Ishikawa (cell line): ENCODE data around the gene QSER1.

ENCODE experiments used
- EGR1 ChIP-seq: IDR thresholded peaks from 2 replicates; pipeline ENCODE4 v1.6.1; 2012
- EP300 ChIP-seq: IDR thresholded peaks from 2 replicates; pipeline ENCODE4 v1.6.1; 2012; ENCODE audit warnings: borderline replicate concordance
- NFIC ChIP-seq: IDR thresholded peaks from 2 replicates; pipeline ENCODE4 v1.6.1; 2012
- TCF12 ChIP-seq: IDR thresholded peaks from 2 replicates; pipeline ENCODE4 v1.6.1; 2012; ENCODE audit warnings: low read depth
- YY1 ChIP-seq: IDR thresholded peaks from 2 replicates; pipeline ENCODE4 v1.6.1; 2012; ENCODE audit warnings: low read depth
- TF ChIP-seq, protein P1 (sequence below): IDR thresholded peaks from 2 replicates; pipeline ENCODE4 v1.6.1; 2012

DNA sequence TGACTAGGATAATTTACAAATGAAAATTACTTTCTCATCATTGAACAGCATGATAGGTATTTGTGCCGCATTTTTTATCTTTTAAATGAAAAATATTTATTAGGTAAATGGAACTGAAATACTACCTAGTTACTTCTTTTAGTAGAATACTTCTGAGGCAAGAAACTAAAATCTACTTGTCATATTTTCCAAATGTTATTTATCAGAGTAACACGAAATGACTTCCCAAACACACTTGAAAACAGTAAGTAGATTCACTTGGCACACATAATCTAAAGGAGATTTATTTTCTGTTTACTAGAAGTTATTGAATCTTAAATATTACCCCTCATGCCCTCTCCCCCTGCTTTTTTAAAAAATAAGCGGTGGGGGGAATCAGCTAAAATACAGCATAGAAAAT, 2.3 kb downstream of the QSER1 start:
- TF ChIP-seq YY1 (no peak), EP300 (no peak), TCF12 (no peak), NFIC (no peak), EGR1 (no peak)
- TF ChIP-seq, protein P1, sequence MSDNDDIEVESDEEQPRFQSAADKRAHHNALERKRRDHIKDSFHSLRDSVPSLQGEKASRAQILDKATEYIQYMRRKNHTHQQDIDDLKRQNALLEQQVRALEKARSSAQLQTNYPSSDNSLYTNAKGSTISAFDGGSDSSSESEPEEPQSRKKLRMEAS: no peak
